OCI-LY7 (cell line): ENCODE results near the gene RNF157. TPM values are rescaled to one million over a fixed set of nuclear protein-coding genes. Genes with fewer than 3 reads are reported as not detected.

Experiments used
- BruUV-seq: library from RNA; stranded (reverse); fragments of 400-500 nt; replicated peaks from 2 replicates; lab custom pipeline; 2021; lab: Mats Ljungman, UMichigan
- CTCF ChIA-PET: fragments of 300-600 bp; sonication (Branson Sonifier 250); formaldehyde crosslinking; loops from one replicate; lab custom pipeline; 2022; ENCODE audit warnings: antibody characterized with exemption; ENCODE audit not compliant: unreplicated experiment; lab: Charles Lee
- POLR2A ChIA-PET: fragments of 300-600 bp; sonication (Branson Sonifier 250); formaldehyde crosslinking; loops from one replicate; lab custom pipeline; 2022; ENCODE audit warnings: antibody characterized with exemption; lab: Charles Lee
- DNase-seq: peaks from one replicate; pipeline ENCODE4 v3.0.0-alpha.2; 2015; ENCODE audit warnings: low spot score
- H2AFZ ChIP-seq: fragments of 200-600 bp; sonication (generic), shearing (Covaris generic); 2 replicates; pipeline ENCODE4 v1.6.1; 2014; ENCODE audit warnings: mild to moderate bottlenecking, antibody characterized with exemption, low read length, moderate library complexity
- H3K27ac ChIP-seq: fragments of 200-600 bp; sonication (generic); 2 replicates; pipeline ENCODE4 v1.5.1; 2014; ENCODE audit warnings: mixed run types, low read depth, mild to moderate bottlenecking, moderate library complexity, low read length, inconsistent platforms; ENCODE audit not compliant: poor library complexity, severe bottlenecking
- H3K36me3 ChIP-seq: fragments of 200-600 bp; sonication (generic); 2 replicates; pipeline ENCODE4 v1.6.1; 2014; ENCODE audit warnings: mild to moderate bottlenecking, antibody characterized with exemption, low read length, moderate library complexity, mixed read lengths; ENCODE audit not compliant: insufficient read depth
- H3K4me1 ChIP-seq: fragments of 200-600 bp; sonication (generic); 2 replicates; pipeline ENCODE4 v1.5.1; 2014; ENCODE audit warnings: mild to moderate bottlenecking, low read length; ENCODE audit not compliant: insufficient read depth, poor library complexity, severe bottlenecking
- H3K4me2 ChIP-seq: fragments of 200-600 bp; sonication (generic); 2 replicates; pipeline ENCODE4 v1.6.1; 2014; ENCODE audit warnings: mild to moderate bottlenecking, low read length
- H3K4me3 ChIP-seq: fragments of 200-600 bp; sonication (generic); 2 replicates; pipeline ENCODE4 v1.5.1; 2014; ENCODE audit warnings: mild to moderate bottlenecking, low read depth, low read length; ENCODE audit not compliant: poor library complexity, severe bottlenecking
- H3K79me2 ChIP-seq: fragments of 200-600 bp; sonication (generic); 2 replicates; pipeline ENCODE4 v1.6.1; 2016; ENCODE audit warnings: low read depth, mild to moderate bottlenecking, low read length, moderate library complexity, mixed read lengths; ENCODE audit not compliant: insufficient read depth
- H3K9me2 ChIP-seq: fragments of 200-600 bp; sonication (generic); 2 replicates; pipeline ENCODE4 v1.6.1; 2016; ENCODE audit warnings: mild to moderate bottlenecking, low read length, mixed read lengths; ENCODE audit not compliant: insufficient read depth
- H3K9me3 ChIP-seq: fragments of 200-600 bp; sonication (generic); 2 replicates; pipeline ENCODE4 v1.6.1; 2014; ENCODE audit warnings: mild to moderate bottlenecking, mixed run types, low read length, mixed read lengths
- H4K20me1 ChIP-seq: fragments of 200-600 bp; sonication (generic); 2 replicates; pipeline ENCODE4 v1.6.1; 2014; ENCODE audit warnings: mild to moderate bottlenecking, antibody characterized with exemption, low read length, moderate library complexity, mixed read lengths; ENCODE audit not compliant: insufficient read depth
- EZH2phosphoT487 ChIP-seq: fragments of 200-600 bp; sonication (generic); IDR thresholded peaks from 2 replicates; pipeline ENCODE4 v1.6.1; 2018; ENCODE audit warnings: low read depth, borderline replicate concordance, mild to moderate bottlenecking, mixed run types, antibody characterized with exemption, low read length, moderate library complexity, mixed read lengths
- intact Hi-C: fragments of 100-400 bp; cut with micrococcal nuclease; formaldehyde crosslinking; loops from one replicate; pipeline ENCODE4 v1.10.0; 2022; ENCODE audit not compliant: unreplicated experiment
- total RNA-seq, 2 experiments: library from RNA; depleted of rRNA in 1 of 2; stranded (reverse); fragments of >200 nt in 1 of 2; shearing (Covaris generic) in 1 of 2; gene quantifications; 2 replicates each; pipeline ENCODE4 v1.2.3, GENCODE V29; 2014 to 2022
- TF ChIP-seq, protein P1 (sequence below): fragments of 200-600 bp; sonication (generic); conservative IDR thresholded peaks from 2 replicates; pipeline ENCODE4 v1.5.1; 2014; ENCODE audit warnings: mild to moderate bottlenecking, antibody characterized with exemption, low read length, moderate library complexity, mixed read lengths

Gene RNF157
- total RNA-seq, 2 experiments from 2014 or later = 0.28 to 1.3 TPM

DNA sequence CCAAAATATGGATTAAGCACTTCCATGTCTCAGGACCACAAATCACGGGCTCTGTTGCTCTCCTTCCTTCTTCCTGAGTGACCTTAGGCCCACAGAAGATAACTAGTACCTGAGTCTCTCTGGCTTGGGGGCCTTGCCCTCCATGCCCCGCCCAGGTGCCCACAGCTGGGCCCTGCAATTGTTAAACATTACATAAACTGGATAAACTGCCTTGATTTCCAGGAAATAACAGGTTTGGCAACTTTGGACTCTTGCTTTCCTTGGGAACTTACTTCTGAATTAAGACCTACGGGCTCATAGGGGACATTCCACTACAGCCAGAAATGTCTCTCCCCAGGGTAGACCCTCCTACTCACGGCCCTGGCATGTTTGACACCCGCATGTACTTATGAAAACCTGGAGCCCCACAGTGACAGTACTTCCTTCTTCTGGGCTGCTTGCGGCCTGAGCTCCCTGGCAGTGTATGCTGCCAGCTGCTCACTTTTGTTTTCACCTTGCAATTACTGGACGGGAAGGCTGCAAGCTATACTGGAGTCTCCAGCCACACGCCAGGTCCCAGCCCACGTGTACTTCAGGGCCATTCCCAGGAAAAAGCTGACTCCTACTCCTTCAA, 22.5 kb upstream of the RNF157 start:
- no peaks in the 10 kb centered on the region for H3K9me2 ChIP-seq
- no TSS peak for BruUV-seq
- peak overlapping the region; percentile 91 for H2AFZ ChIP-seq
- peaks cover 13% of the 10 kb centered on the region for H3K36me3 ChIP-seq
- no peaks in the 10 kb centered on the region for H3K9me3 ChIP-seq
- no peaks in the 10 kb centered on the region for H4K20me1 ChIP-seq
- H3K4me3 ChIP-seq = peak overlapping the region; percentile 49
- peak overlapping the region; percentile 90 for H3K27ac ChIP-seq
- POLR2A ChIA-PET = interaction anchor here (0.5 to 6.3 kb wide), 24 partner anchors 8 to 353 kb away, joined by 3 to 72 read pairs (median 4); partner anchors contain the start of genes ACOX1, EXOC7 and PRPSAP1
- peak; percentile 85 for DNase-seq
- TF ChIP-seq, protein P1, sequence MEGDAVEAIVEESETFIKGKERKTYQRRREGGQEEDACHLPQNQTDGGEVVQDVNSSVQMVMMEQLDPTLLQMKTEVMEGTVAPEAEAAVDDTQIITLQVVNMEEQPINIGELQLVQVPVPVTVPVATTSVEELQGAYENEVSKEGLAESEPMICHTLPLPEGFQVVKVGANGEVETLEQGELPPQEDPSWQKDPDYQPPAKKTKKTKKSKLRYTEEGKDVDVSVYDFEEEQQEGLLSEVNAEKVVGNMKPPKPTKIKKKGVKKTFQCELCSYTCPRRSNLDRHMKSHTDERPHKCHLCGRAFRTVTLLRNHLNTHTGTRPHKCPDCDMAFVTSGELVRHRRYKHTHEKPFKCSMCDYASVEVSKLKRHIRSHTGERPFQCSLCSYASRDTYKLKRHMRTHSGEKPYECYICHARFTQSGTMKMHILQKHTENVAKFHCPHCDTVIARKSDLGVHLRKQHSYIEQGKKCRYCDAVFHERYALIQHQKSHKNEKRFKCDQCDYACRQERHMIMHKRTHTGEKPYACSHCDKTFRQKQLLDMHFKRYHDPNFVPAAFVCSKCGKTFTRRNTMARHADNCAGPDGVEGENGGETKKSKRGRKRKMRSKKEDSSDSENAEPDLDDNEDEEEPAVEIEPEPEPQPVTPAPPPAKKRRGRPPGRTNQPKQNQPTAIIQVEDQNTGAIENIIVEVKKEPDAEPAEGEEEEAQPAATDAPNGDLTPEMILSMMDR = no peak
- no peak for TF ChIP-seq EZH2phosphoT487
- peaks cover 71% of the 10 kb centered on the region for H3K4me1 ChIP-seq
- intact Hi-C loops = loop anchor here (10.0 kb wide), 4 partner anchors 232 to 1202 kb away; partner anchors contain the start of genes MRPL38, RECQL5 and SAP30BP
- CTCF ChIA-PET = interaction anchor here (0.6 to 1.2 kb wide), 6 partner anchors 17 to 260 kb away, joined by 3 to 7 read pairs (median 4); no protein-coding TSS in a partner anchor
- peaks cover 23% of the 10 kb centered on the region for H3K79me2 ChIP-seq
- H3K4me2 ChIP-seq = peak overlapping the region; percentile 70

DNA sequence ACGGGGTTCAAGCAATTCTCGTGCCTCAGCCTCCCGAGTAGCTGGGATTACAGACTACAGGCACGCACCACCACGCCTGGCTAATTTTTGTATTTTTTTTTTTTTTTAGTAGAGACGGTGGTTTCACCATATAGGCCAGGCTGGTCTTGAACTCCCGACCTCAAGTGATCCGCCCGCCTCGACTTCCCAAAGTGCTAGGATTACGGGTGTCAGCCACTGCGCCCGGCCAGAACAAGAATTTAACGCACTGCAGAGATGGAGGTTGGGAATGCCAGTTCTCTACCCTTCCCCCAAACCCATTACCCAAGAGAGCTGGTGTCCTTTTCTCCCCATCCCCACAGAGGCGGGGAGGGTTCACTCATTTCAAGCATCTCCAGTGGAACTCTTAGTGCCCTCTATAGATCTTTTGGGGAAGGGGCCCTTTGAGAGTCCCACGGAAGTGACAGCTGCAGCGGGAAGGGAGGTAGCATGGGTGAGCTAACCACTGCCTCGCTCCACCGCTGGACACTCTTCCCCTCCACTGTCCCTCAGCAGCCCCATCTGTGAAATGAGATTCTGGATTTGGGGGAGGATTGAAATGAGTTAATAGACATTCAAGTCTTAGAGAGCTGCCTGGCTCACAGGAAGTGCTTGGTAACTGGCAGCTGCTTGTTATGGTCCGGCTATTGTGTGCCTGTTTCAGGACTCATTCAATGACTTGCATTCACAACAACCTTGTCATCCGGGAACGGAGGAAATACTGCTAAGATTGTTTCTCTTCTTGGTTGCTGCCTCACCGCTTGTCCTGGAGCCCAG, 21.3 kb upstream of the RNF157 start:
- H3K9me3 ChIP-seq = no peaks in the 10 kb centered on the region
- H3K27ac ChIP-seq = peak overlapping the region; percentile 90
- intact Hi-C loops = loop anchor here (10.0 kb wide), 4 partner anchors 233 to 1203 kb away; partner anchors contain the start of genes MRPL38, RECQL5 and SAP30BP
- ChIA-PET CTCF (interaction anchor here (0.6 to 1.1 kb wide), 3 partner anchors 12 to 83 kb away, joined by 3 to 4 read pairs (median 3); no protein-coding TSS in a partner anchor), POLR2A (interaction anchor here (0.7 to 6.3 kb wide), 10 partner anchors 7 to 363 kb away, joined by 3 to 72 read pairs (median 5); partner anchors contain the start of gene SRP68)
- TF ChIP-seq EZH2phosphoT487 = no peak
- TF ChIP-seq, protein P1 = peak; percentile 63
- H3K4me2 ChIP-seq = peak overlapping the region; percentile 70
- peaks cover 59% of the 10 kb centered on the region for H3K4me1 ChIP-seq
- H3K79me2 ChIP-seq = peaks cover 11% of the 10 kb centered on the region
- H2AFZ ChIP-seq = peak overlapping the region; percentile 91
- H3K4me3 ChIP-seq = peak overlapping the region; percentile 49
- no peaks in the 10 kb centered on the region for H4K20me1 ChIP-seq
- no TSS peak for BruUV-seq
- peak; percentile 86 for DNase-seq
- peaks cover 5% of the 10 kb centered on the region for H3K36me3 ChIP-seq
- no peaks in the 10 kb centered on the region for H3K9me2 ChIP-seq
